ENCODE measurements around the gene LMBR1L.

Gene LMBR1L

GRCh38 chr12:49110464-49111155, at the start of gene LMBR1L:
Gene LMBR1L (minus strand): TSS chr12:49110847. CDS start chr12:49110555, 292 bp downstream.
- peak within 1 kb of the TSS; percentile 55 for H3K27ac ChIP-seq (ENCODE audit: low read length)
- H3K4me3 ChIP-seq (ENCODE audit: low read length), result peak within 1 kb of the TSS; percentile 91
- no peaks in the 10 kb centered on the region for H3K36me3 ChIP-seq (replicated peaks; ENCODE audit: low read depth, low read length)
- peak within 1 kb of the TSS; percentile 87 for H3K9ac ChIP-seq (ENCODE audit: low read length)
- no peaks in the 10 kb centered on the region for H3K9me3 ChIP-seq (ENCODE audit: insufficient read depth, low read length)
- H4K20me1 ChIP-seq (ENCODE audit: insufficient read depth, low read length), result peaks cover 9% of the 10 kb centered on the region; the same call in 1 of the 2 replicates
- peak within 1 kb of the TSS; percentile 88 for H3K4me2 ChIP-seq (ENCODE audit: low read length)
- H3K27me3 ChIP-seq (ENCODE audit: low read depth, low read length), result no peaks in the 10 kb centered on the region
- H3K4me1 ChIP-seq (ENCODE audit: low read length), result peaks cover 12% of the 10 kb centered on the region
- no peak for TF ChIP-seq EZH2phosphoT487 (IDR thresholded peaks at IDR 0.05; ENCODE audit: low read depth)
- TF ChIP-seq CTCF (IDR thresholded peaks at IDR 0.05; ENCODE audit: low read depth, low read length), result peak; percentile 18; the same call in 1 of the 2 replicates
- peak within 1 kb of the TSS; percentile 98 for H2AFZ ChIP-seq (ENCODE audit: low read depth, low read length)
- peaks cover 21% of the 10 kb centered on the region for H3K79me2 ChIP-seq (ENCODE audit: low read length)

- TF ChIP-seq EZH2phosphoT487 (IDR thresholded peaks at IDR 0.05; ENCODE audit: low read depth) (no peak), CTCF (IDR thresholded peaks at IDR 0.05; ENCODE audit: low read depth, low read length) (no peak)
- peaks cover 19% of the 10 kb centered on the region for H3K4me1 ChIP-seq (ENCODE audit: low read length)
- H3K4me2 ChIP-seq (ENCODE audit: low read length), result peak overlapping the region; percentile 56
- no peak overlapping the region for H2AFZ ChIP-seq (ENCODE audit: low read depth, low read length)
- 0 out of 2 replicates have a peak overlapping the region, but pooled peaks have one; percentile 30 for H3K4me3 ChIP-seq (ENCODE audit: low read length)
- no peaks in the 10 kb centered on the region for H3K9me3 ChIP-seq (ENCODE audit: insufficient read depth, low read length)
- no peak overlapping the region for H3K27ac ChIP-seq (ENCODE audit: low read length)
- no peak overlapping the region for H3K9ac ChIP-seq (ENCODE audit: low read length)
- no peaks in the 10 kb centered on the region for H4K20me1 ChIP-seq (ENCODE audit: insufficient read depth, low read length)
- no peaks in the 10 kb centered on the region for H3K27me3 ChIP-seq (ENCODE audit: low read depth, low read length)
- H3K79me2 ChIP-seq (ENCODE audit: low read length), result no peaks in the 10 kb centered on the region
- no peaks in the 10 kb centered on the region for H3K36me3 ChIP-seq (replicated peaks; ENCODE audit: low read depth, low read length)
These were observed 49.8 kb upstream of the LMBR1L start for GRCh38 chr12:49160399-49160798.

- H3K4me2 ChIP-seq (ENCODE audit: low read length), result no peak overlapping the region
These were observed 43.6 kb upstream of the LMBR1L start for GRCh38 chr12:49154221-49154620.

More at GRCh38 chr12:49154221-49154620, 43.6 kb upstream of the LMBR1L start:
- Histone ChIP-seq H3K4me1 (ENCODE audit: low read length) (no peaks in the 10 kb centered on the region), H3K27ac (ENCODE audit: low read length) (no peak overlapping the region), H3K9me3 (ENCODE audit: insufficient read depth, low read length) (no peaks in the 10 kb centered on the region), H3K4me3 (ENCODE audit: low read length) (no peak overlapping the region), H3K79me2 (ENCODE audit: low read length) (no peaks in the 10 kb centered on the region), H4K20me1 (ENCODE audit: insufficient read depth, low read length) (no peaks in the 10 kb centered on the region), H3K27me3 (ENCODE audit: low read depth, low read length) (no peaks in the 10 kb centered on the region), H3K36me3 (replicated peaks; ENCODE audit: low read depth, low read length) (no peaks in the 10 kb centered on the region), H2AFZ (ENCODE audit: low read depth, low read length) (no peak overlapping the region), H3K9ac (ENCODE audit: low read length) (no peak overlapping the region)
- TF ChIP-seq CTCF (IDR thresholded peaks at IDR 0.05; ENCODE audit: low read depth, low read length) (no peak), EZH2phosphoT487 (IDR thresholded peaks at IDR 0.05; ENCODE audit: low read depth) (no peak)
